Body of pancreas (tissue), 4 donors: ENCODE measurements around the gene CNTNAP5. TPM values are rescaled to one million over a fixed set of nuclear protein-coding genes. Genes with fewer than 3 reads are reported as not detected.

ENCODE experiments used
- ATAC-seq: fragments of 150-250 bp; one replicate; pipeline ENCODE4 v1.9.1; 2016
- DNase-seq, 4 donors: peaks; one replicate each; pipeline ENCODE4 v3.0.0-alpha.2; 2019
- H3K27ac ChIP-seq, 4 donors: fragments of 200-600 bp; sonication (generic); 1 replicate in 3 of 4; 2 replicates in 1 of 4; pipeline versions ENCODE4 v1.5.1 to v1.6.1; 2016 to 2019; ENCODE audit warnings: mild to moderate bottlenecking in 1 of 4, mixed read lengths in 1 of 4, moderate library complexity in 1 of 4
- H3K27me3 ChIP-seq, 2 donors: fragments of 200-600 bp; sonication (generic); one replicate each; pipeline ENCODE4 v1.6.0; 2016; ENCODE audit warnings: mild to moderate bottlenecking in 1 of 2
- H3K36me3 ChIP-seq, 2 donors: fragments of 200-600 bp; sonication (generic); replicated peaks in 1 of 2; 2 replicates each; pipeline ENCODE4 v1.5.1; 2016; ENCODE audit warnings: low read depth in 2 of 2; ENCODE audit not compliant: insufficient read depth in 1 of 2
- H3K4me1 ChIP-seq: fragments of 200-600 bp; sonication (generic); one replicate; pipeline ENCODE4 v1.6.0; 2016
- H3K4me3 ChIP-seq, 2 donors: fragments of 200-600 bp; sonication (generic); 1 replicate in 1 of 2; 2 replicates in 1 of 2; pipeline ENCODE4 v1.5.1; 2016 to 2019
- H3K9me3 ChIP-seq, 3 donors: fragments of 200-600 bp; sonication (generic); 1 replicate in 2 of 3; 2 replicates in 1 of 3; pipeline ENCODE4 v1.5.1; 2016
- POLR2A ChIP-seq, 3 donors: fragments of 450-650 bp; IDR thresholded peaks; one replicate each; pipeline ENCODE4 v1.6.1; 2016; ENCODE audit warnings: antibody characterized with exemption in 3 of 3, mild to moderate bottlenecking in 2 of 3
- WGBS, 2 donors: methylation state at CpG; one replicate each; pipeline ENCODE4 v1.1.5; 2017; 5-methylcytosine and 5-hydroxymethylcytosine counted together
- intact Hi-C: fragments of 100-400 bp; cut with DNase I; formaldehyde crosslinking; loops from one replicate; pipeline ENCODE4 v1.15.1; 2023
- total RNA-seq, 2 donors: library from RNA; depleted of rRNA; stranded (reverse); fragments of >200 nt; gene quantifications; one replicate each; pipeline ENCODE4 v1.1.0, GENCODE V29; 2016
- TF ChIP-seq, protein P1 (sequence below), 7 experiments: fragments of 450-650 bp in 4 of 7; fragments of 200-600 bp in 3 of 7; sonication (generic) in 3 of 7; IDR thresholded peaks; one replicate each; pipeline ENCODE4 v1.5.1; 2016 to 2019; ENCODE audit warnings: antibody characterized with exemption in 7 of 7

The CNTNAP5 gene
- total RNA-seq, 2 donors from 2014 or later = 0.26 to 0.33 TPM

DNA sequence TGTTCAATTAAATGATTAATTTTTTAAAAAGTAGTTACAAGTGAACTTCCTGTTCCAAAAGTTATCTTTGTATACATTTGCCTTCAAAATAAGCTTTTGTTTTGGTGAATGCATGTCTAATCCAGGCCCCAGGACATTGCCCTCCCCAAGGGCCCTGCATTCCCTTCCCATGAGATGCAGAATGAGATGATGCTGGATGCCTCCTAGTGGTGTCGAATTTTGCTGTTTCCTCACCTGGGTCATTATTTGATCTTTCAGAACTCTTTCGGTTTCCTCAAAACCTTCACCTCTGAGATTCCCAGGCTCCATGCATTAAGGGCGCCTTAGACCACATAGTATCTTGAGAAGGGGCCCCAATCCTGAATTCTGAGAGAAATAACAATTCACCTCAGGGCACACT is 728.8 kb downstream of the CNTNAP5 start:
- TF ChIP-seq, protein P1, sequence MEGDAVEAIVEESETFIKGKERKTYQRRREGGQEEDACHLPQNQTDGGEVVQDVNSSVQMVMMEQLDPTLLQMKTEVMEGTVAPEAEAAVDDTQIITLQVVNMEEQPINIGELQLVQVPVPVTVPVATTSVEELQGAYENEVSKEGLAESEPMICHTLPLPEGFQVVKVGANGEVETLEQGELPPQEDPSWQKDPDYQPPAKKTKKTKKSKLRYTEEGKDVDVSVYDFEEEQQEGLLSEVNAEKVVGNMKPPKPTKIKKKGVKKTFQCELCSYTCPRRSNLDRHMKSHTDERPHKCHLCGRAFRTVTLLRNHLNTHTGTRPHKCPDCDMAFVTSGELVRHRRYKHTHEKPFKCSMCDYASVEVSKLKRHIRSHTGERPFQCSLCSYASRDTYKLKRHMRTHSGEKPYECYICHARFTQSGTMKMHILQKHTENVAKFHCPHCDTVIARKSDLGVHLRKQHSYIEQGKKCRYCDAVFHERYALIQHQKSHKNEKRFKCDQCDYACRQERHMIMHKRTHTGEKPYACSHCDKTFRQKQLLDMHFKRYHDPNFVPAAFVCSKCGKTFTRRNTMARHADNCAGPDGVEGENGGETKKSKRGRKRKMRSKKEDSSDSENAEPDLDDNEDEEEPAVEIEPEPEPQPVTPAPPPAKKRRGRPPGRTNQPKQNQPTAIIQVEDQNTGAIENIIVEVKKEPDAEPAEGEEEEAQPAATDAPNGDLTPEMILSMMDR (IDR thresholded peaks at IDR 0.05) = no peak
- no peak for TF ChIP-seq POLR2A (IDR thresholded peaks at IDR 0.05)
- Histone ChIP-seq H3K9me3 (no peaks in the 10 kb centered on the region), H3K4me3 (no peak overlapping the region), H3K27ac (no peak overlapping the region), H3K4me1 (no peaks in the 10 kb centered on the region), H3K36me3 (no peaks in the 10 kb centered on the region), H3K27me3 (no peaks in the 10 kb centered on the region)
- whole genome bisulfite sequencing, 2 donors = 51 to 60% methylated on average over 3 of the region's 3 CpGs
- ATAC-seq = no peak
- DNase-seq = no peak
- intact Hi-C loops = no loop called here

DNA sequence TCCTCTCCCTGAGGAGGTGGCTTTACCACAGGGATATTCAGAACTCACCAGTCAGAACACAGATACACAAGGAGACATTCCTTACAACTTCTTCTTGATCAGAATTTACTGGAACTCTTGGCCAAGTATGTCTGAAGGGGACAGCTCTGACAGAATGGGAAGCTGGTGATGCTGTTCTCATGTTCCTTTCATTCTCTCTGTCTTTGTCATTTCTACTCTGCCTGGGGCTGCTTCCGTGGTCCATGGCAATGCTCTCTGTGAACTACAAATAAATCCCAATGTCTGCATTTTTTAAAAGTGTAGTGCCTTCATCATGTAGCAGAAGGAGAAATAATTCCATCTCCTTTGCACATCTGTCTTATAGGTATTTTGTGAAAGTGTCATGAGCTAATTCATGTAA is 730.3 kb downstream of the CNTNAP5 start:
- Histone ChIP-seq H3K4me1 (no peaks in the 10 kb centered on the region), H3K27ac (no peak overlapping the region), H3K27me3 (no peaks in the 10 kb centered on the region), H3K9me3 (no peaks in the 10 kb centered on the region), H3K4me3 (no peak overlapping the region), H3K36me3 (no peaks in the 10 kb centered on the region)
- DNase-seq (no peak), ATAC-seq (no peak)
- WGBS, 2 donors = 39 to 44% methylated on average over 1 of the region's 1 CpG
- TF ChIP-seq, protein P1 (IDR thresholded peaks at IDR 0.05) = no peak
- no peak for TF ChIP-seq POLR2A (IDR thresholded peaks at IDR 0.05)
- intact Hi-C loops = no loop called here

DNA sequence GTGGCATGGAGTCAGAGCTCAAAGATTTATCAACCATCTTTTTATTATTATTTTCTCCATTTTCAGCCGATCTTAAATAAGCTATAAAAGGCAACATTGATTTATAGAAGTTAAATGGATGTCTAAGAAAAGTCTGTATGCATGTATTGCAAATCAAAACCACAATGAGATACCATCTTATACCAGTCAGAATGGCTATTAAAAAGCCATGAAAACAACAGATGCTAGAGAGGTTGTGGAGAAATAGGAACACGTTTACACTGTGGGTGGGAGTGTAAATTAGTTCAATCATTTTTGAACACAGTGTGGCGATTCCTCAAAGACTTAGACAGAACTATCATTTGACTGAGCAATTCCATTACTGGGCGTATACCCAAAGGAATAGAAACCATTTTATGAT is 731.0 kb downstream of the CNTNAP5 start:
- 46 to 54% methylated on average over 4 of the region's 4 CpGs for WGBS, 2 donors
- Histone ChIP-seq H3K9me3 (no peaks in the 10 kb centered on the region), H3K27me3 (no peaks in the 10 kb centered on the region), H3K4me3 (no peak overlapping the region), H3K27ac (no peak overlapping the region), H3K4me1 (no peaks in the 10 kb centered on the region), H3K36me3 (no peaks in the 10 kb centered on the region)
- no peak for TF ChIP-seq POLR2A (IDR thresholded peaks at IDR 0.05)
- TF ChIP-seq, protein P1 (IDR thresholded peaks at IDR 0.05) = no peak
- ATAC-seq (no peak), DNase-seq (no peak)
- intact Hi-C loops = no loop called here

DNA sequence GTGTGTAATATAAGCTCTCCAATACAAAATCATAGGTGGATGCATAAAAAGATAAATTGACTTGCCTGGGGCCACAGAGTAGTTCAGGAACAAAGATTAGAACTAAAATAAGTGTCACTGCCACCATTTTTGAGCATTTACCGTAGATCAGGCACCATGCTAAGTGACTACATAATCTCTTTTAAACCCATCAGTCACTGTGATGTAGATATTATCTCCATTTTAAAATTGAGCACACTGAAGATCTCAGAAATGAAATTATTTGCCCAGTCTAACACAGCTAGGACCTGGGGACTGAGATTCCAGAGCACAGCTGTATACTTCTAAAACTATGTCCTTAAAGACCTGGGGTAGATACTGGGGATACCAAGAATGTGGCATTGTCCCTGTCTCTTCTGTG is 737.3 kb downstream of the CNTNAP5 start:
- ATAC-seq = no peak
- 68 to 88% methylated on average over 1 of the region's 1 CpG for WGBS, 2 donors
- Histone ChIP-seq H3K36me3 (no peaks in the 10 kb centered on the region), H3K27ac (no peak overlapping the region), H3K4me3 (no peak overlapping the region), H3K4me1 (no peaks in the 10 kb centered on the region), H3K9me3 (no peaks in the 10 kb centered on the region), H3K27me3 (no peaks in the 10 kb centered on the region)
- TF ChIP-seq, protein P1 (IDR thresholded peaks at IDR 0.05) = no peak
- TF ChIP-seq POLR2A (IDR thresholded peaks at IDR 0.05) = no peak
- DNase-seq = no peak
- intact Hi-C loops = no loop called here

DNA sequence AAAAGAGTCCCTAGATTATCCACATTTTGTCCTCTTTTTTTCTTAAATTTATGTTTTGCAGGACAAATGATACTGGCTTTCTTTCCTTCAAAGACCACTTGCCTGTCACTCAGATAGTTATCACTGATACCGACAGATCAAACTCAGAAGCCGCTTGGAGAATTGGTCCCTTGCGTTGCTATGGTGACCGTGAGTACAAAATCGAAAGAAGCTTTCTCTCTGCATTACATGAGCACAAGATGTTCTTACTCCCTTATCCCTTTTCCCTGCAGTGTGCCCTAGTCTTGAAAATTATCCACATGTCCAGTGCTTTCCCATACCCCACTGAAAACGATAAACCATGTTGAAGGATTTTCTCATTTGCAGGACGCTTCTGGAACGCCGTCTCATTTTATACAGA is 738.5 kb downstream of the CNTNAP5 start:
- no peaks in the 10 kb centered on the region for H3K9me3 ChIP-seq
- intact Hi-C loops = no loop called here
- no peaks in the 10 kb centered on the region for H3K4me1 ChIP-seq
- ATAC-seq (no peak), DNase-seq (no peak)
- no peak overlapping the region for H3K27ac ChIP-seq
- H3K27me3 ChIP-seq = no peaks in the 10 kb centered on the region
- H3K36me3 ChIP-seq = no peaks in the 10 kb centered on the region
- WGBS, 2 donors = 75 to 77% methylated on average over 9 of the region's 9 CpGs
- TF ChIP-seq, protein P1 (IDR thresholded peaks at IDR 0.05) = no peak
- TF ChIP-seq POLR2A (IDR thresholded peaks at IDR 0.05) = no peak
- no peak overlapping the region for H3K4me3 ChIP-seq
